Hepatocyte (in vitro differentiated cells): ENCODE measurements around the gene MOB2.

Source experiments
- EZH2 ChIP-seq: fragments of 200-600 bp; sonication (generic); IDR thresholded peaks from 2 replicates; pipeline ENCODE4 v1.6.1; 2016; ENCODE audit warnings: antibody characterized with exemption, mild to moderate bottlenecking, borderline replicate concordance
- TF ChIP-seq, protein P1 (sequence below): fragments of 200-600 bp; sonication (generic); IDR thresholded peaks from 2 replicates; pipeline ENCODE4 v1.5.1; 2016; ENCODE audit warnings: antibody characterized with exemption, mild to moderate bottlenecking; ENCODE audit not compliant: poor library complexity

DNA sequence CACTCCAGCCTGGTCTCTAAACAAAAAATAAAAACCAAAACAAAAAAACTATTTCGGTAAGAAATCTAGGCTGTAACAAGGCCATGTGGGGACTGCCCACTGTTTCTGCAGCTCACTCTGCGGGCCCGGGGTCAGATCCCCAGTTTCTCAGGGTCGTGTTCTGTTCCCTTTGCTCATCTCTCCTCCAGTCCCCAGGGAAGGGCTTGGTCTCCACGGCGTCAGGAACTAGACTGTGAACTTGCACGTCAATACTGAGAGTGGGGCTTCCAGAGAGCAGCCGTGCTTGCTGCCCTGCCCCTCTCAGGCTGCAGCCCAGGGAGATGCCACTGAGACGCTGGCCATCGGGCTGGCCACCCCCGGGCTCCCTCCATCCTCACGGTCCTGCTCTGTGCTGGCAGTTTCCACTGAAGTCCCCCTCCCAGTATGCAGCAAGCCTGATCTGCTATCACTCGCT is 33.7 kb upstream of the MOB2 start:
- TF ChIP-seq, protein P1, sequence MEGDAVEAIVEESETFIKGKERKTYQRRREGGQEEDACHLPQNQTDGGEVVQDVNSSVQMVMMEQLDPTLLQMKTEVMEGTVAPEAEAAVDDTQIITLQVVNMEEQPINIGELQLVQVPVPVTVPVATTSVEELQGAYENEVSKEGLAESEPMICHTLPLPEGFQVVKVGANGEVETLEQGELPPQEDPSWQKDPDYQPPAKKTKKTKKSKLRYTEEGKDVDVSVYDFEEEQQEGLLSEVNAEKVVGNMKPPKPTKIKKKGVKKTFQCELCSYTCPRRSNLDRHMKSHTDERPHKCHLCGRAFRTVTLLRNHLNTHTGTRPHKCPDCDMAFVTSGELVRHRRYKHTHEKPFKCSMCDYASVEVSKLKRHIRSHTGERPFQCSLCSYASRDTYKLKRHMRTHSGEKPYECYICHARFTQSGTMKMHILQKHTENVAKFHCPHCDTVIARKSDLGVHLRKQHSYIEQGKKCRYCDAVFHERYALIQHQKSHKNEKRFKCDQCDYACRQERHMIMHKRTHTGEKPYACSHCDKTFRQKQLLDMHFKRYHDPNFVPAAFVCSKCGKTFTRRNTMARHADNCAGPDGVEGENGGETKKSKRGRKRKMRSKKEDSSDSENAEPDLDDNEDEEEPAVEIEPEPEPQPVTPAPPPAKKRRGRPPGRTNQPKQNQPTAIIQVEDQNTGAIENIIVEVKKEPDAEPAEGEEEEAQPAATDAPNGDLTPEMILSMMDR: no peak
- TF ChIP-seq EZH2: no peak
